HEK293T (cell line): ENCODE measurements around the gene RNASEH2C.
"Not testable (repeated sequence)": the region's sequence is repeated elsewhere in the genome, so short reads cannot be mapped to it uniquely, and the experiment has no call there.

Experiments used
- BHLHE40 ChIP-seq: fragments of 450-650 bp; IDR thresholded peaks from 2 replicates; pipeline ENCODE4 v1.6.1; 2016; ENCODE audit warnings: mild to moderate bottlenecking, moderate library complexity, borderline replicate concordance
- CTBP1 ChIP-seq: fragments of 450-650 bp; IDR thresholded peaks from 2 replicates; pipeline ENCODE4 v1.6.1; 2016; ENCODE audit warnings: borderline replicate concordance
- ELF4 ChIP-seq: fragments of 450-650 bp; IDR thresholded peaks from 2 replicates; pipeline ENCODE4 v1.6.1; 2017; ENCODE audit warnings: antibody characterized with exemption
- FOXK2 ChIP-seq: fragments of 450-650 bp; IDR thresholded peaks from 2 replicates; pipeline ENCODE4 v1.6.1; 2016; ENCODE audit warnings: mild to moderate bottlenecking
- LEF1 ChIP-seq: fragments of 450-650 bp; IDR thresholded peaks from 2 replicates; pipeline ENCODE4 v1.6.1; 2017; ENCODE audit warnings: mild to moderate bottlenecking, borderline replicate concordance
- SUZ12 ChIP-seq: fragments of 450-650 bp; IDR thresholded peaks from 2 replicates; pipeline ENCODE4 v1.6.1; 2016; ENCODE audit warnings: mild to moderate bottlenecking
- TARDBP ChIP-seq: fragments of 450-650 bp; IDR thresholded peaks from 2 replicates; pipeline ENCODE4 v1.6.1; 2016

- TF ChIP-seq ELF4, BHLHE40, SUZ12, LEF1, FOXK2, TARDBP, CTBP1: not testable (repeated sequence)
These were observed 47.2 kb upstream of the RNASEH2C start for GRCh38 chr11:65767806-65768205.
